NCI-H1436 treated with DMSO at 0.1 percent for 48 hours (cell line): ENCODE measurements around the gene A3GALT2.

Experiments used
- DNase-seq: peaks from one replicate; lab custom pipeline; 2025; lab: John Stamatoyannopoulos, UW

Gene A3GALT2

DNA sequence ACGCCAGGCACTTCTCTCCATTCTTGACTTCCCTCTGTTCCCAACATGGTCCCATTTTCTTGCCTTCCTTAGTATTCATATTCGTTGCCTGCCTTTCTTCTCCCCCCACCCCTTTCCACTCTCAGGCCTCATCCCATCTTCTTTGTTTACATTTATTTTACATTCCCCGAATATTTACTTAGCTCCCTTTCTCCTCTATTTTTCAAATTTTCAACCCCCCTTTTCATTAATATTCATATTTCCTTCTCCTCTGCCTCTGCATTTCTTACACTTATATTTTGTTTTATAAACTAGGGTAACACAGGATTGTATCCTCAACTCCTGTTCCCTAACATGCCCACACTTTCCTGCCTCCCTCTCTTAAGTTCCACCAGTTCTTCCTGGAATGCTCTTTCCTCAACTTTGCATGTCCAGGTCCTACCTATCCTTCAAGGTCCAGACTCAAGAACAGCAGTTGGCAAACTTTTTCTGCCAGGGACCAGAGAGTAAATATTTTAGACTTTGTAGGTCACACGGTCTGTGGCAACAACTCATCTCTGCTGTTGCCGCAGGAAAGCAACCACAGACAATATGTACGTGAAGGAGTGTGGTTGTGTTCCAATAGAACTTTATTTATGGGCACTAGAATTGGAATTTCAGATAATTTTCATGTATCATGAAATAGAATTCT, 29.8 kb upstream of the A3GALT2 start:
- no peak for DNase-seq

DNA sequence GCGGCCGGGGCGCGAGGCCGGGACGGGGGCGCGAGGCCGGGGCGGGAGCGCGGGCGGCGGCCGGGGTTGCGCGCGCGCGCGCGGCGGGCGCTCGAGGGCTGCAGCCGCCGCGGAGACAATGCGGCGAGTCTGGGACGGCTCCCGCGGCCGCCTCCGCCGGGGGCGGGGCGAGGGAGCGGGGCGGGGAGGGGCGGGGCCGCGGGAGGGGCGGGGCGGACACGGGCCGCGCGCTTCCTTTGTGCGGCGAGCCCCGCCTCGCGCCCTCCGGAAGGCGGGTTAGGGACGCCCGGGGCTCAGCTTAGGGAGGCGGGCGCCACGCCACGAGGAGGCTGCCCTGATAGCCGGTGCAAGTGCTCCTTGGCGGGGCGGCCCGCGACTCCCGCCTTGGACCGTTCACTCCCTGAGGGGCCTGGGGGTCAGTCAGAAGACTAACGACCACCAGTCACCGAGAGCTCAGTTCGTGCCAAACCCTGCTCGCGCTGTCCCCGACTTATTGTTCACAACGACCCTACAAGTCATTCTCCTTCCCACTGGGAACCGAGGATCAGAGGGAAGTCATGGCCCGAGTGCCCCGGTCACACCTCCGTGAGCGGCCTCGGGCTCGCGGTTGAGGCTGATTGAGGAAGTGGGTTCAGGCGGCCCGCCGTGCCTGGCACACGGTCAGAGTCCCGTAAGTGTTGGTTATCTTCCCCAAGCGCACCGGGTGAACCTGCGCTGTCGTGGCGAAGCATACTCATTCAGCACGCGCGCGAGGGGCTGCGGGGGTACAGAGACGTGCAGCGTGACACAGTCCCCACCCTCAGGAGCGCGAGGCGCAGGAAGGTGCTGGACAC, 29.1 kb upstream of the A3GALT2 start:
- DNase-seq, result peak; percentile 18

DNA sequence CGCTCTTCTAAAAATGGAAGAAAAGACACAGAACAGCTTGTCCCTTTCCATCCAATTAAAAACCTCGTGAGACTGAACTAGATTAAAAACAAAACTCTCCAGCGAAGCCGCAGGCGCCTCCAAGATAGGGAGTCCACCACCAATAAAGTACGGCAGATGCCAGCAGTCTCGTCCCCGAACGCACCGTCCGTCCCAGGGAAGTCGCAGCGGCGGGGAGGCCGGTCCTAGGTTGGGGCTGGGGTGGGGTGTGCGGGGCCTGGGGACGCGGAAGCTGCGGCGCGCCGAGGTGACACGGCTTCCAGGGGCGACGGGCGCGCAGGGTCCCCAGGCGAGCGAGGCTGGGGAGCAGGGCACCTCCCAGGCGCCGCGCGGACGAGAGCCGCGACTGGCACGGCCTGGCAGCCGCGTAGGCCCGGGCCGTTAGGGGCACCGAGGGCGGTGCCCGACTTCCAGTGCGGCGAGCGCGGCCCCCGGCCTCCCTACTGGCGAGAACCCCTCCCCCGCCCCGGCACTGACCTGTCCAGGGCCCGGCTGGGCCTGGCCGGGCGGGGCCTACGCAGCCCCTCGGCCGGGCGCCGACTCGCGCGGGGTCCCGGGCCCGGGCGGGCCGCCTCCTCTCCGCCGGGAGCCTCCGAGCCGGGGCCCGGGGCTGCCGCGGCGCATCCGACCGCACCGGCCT, 28.3 kb upstream of the A3GALT2 start:
- no peak for DNase-seq

DNA sequence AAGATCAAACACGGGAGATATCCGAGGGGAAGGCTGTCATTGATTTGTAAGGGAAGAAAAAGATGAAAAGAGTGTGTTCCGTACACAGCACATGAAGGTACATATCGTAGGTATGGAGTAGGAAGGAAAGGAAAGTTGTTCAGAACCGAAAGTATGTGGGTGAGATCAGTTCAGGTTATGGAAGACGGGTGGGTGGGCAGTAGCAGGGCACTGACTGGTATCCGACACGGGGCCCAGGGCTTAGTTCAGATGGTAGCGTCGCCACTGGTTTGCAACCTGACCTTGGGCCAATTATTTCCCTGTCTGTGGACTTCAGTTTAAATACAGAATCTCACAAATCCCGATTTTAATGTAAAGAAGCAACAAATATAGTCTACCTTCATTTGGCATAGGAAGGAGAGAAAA, 27.8 kb upstream of the A3GALT2 start:
- DNase-seq, result no peak

DNA sequence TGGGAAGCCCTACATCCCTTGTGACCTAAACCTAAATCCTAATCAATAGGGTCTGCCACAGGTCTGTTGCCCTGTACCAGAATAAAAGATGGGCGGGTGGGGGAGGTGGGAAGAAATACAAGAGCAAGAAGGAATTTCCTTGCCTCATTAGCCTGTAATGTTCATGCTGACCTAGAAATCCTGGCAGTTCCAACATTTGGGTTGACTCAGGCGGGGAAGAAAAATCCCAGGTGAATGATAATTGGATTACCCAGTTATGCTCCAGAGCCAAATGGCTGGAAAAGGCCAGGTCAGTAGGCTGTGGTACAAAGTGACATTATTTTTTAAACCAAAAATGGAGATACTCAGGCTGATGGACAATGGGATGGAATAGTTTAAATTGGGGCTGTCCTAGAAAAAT, 27.3 kb upstream of the A3GALT2 start:
- no peak for DNase-seq

- DNase-seq, result no peak
Measured at GRCh38 chr1:33347650-33347992, 26.7 kb upstream of the A3GALT2 start.

DNA sequence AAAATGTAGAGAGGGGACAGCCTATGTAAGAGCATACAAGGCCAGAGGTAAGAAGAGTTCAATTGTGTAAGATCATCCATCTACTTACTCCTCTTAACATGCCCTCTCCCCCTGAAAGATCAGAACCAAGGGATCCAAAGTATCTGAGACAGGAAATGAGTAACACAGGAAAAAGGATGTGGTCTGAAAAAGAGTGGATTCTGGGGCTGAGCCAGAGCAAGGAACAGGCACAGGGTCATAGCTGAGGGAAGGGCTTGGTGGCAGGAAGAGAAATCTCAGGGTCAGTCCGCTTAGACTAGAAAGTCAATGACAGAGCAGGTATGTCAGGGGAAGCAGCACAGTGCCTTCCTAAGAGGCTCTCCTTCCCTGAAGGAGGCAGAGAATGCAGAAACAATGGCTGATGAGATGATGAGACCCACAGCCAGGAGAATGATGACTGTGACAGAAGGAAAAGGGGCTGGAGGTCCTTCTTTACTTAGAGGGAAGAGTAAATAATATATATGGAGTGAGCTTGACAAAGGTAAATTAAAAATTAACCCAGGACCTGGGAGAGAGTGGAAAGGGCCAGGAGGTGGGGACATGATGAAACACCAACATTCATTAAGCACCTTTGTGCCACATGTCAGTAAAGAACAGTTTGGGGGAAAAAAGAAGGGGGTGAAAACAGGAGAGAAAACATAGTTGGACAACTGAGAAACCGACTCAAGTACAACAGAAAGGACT, 26.2 kb upstream of the A3GALT2 start:
- no peak for DNase-seq

DNA sequence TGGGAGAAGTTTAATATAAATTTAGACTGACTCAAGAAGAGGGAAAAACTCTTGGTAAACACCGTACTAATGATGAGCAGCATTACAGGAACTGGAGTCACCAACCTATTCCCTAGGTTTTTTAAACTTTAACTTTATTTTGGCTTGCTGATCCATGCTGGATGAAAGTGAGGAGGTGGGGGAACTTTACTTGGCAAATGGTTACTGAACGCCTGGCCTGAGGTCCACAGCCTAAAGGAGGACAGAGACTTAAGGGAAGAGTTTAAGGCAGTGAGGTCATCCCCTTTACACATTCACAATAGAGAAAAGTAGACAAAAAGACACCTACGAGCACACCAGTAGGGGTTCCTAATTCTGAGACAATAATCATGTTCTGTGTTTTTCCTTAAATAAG, 25.6 kb upstream of the A3GALT2 start:
- DNase-seq, result no peak

GRCh38 chr1:33344896-33345560, 24.1 kb upstream of the A3GALT2 start:
- DNase-seq, result no peak

DNA sequence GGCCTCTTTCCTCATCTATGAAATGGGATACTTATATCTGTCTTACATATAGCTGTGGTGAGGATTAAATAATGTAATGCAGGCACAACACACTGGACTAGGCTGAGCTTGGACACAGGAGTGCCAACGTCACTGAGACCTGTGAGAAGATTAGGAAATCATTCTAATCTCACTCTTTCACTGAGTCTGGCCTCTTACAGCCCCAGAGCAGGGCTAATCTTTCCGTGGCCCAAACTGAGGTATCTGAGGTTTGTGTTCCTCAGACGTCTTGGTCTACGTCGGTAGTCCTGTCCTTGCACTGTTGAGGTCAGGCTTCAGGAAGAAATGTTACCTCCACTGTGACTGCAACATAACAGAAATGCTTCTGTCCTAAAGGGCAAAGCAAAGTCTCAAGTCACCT, 22.6 kb upstream of the A3GALT2 start:
- no peak for DNase-seq

DNA sequence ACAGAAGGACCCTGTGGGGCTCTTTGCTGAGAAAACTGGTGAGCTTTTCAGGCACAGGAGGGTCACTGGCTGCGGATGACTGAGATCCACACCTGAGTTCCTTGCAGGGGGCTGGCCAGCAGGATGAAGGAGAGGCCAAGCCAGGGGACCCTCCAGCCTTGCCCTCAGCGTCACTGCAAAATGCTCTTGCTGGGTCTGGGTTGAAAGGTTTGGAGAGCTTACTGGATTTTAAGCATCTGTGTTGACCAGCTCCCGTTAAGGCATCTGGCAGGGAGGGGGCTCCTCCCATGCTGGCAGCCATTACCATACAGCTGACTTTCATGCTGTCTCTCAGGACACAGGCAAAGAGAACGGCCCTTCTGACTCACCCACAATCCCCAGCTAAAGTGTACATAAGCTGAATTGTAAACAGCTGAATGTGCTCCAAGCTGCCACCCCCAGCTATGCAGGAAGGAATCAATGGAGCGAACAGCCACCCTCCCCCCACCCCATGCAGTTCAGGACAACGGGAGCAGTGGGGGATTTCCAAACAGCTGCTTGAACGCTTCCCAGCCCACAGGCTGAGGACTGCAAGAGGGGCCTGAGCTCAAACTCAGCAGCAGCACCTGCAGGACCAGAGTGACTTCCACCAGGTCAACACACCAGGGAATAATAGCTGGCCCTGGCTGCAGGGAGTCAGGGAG, 21.3 kb upstream of the A3GALT2 start:
- peak; percentile 31 for DNase-seq

GRCh38 chr1:33341190-33341589, 20.3 kb upstream of the A3GALT2 start:
- no peak for DNase-seq

DNA sequence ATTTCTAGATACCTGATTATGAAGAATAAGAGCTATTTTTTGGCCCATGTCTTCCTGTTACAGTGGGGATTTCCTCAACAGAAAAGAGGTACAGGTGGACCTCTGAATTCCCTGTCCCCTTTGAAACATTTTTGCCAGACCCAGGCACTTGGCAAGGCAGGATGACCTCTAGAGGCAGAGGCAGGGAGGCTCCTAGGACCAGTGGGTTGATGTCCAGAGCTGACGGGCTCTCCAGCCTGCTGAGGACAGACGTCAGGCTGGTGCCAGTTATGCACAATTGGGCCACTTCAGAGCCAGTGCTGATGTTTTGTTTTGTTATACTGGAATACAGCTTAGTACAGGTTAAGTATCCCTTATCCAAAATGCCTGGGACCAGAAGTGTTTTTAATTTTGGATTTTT, 18.5 kb upstream of the A3GALT2 start:
- DNase-seq, result no peak

DNA sequence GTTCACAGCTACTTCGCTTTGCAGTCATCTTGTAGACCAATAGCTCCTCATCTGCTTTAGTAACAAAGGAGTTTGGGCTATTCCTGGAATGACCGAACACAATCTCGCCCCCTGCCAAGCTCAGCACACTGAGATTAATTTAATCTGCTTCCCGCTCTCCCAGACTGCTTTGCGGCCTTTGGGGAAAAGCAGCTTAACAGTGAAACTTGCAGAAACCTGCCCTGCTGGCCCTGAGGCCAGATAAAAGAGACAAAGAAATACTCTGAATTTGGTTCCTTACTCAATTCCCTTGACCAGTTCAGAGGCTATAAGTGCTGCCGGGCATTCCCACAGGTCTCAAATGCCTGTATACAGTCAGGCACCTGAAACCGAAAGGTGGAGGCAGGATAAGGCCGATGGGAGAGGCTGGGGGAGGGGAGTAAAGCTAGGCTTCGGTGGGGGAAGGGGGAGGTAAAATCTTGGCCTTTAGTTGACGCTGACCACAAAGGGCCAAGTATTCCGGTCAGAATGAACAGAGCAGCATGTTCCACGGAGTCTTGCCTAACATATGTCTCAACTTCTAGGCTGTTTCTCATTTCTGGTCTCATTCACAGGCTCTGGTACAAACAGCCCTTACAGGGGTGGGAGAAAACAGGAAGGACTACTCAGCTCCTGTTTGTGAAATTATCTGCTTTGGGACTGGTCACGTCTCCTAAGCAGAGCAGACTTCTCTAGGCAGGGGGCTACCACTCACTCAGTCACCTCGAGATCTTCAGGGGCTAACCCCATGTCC, 17.7 kb upstream of the A3GALT2 start:
- DNase-seq, result no peak

DNA sequence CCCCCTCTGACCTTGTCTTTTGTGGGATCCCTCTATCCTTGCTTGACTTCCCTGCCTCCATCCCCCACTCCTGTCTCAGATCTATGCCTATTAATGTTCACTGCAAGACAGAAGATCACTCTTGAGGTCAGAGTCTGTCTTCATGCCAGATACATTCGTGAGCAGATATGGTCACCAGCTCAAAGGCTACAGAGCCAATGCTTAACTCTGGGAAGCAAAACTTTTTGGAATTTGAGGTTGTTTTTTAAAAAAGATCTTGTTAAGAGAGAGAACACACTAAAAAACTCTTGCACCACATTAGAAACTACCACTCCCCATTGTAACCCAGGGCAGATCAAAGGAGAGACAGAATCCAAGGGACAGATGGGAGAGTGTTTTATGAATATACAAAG, 17.1 kb upstream of the A3GALT2 start:
- no peak for DNase-seq

GRCh38 chr1:33337441-33337840, 16.5 kb upstream of the A3GALT2 start:
- no peak for DNase-seq

- no peak for DNase-seq
Measured at GRCh38 chr1:33336580-33336979, 15.7 kb upstream of the A3GALT2 start.

DNA sequence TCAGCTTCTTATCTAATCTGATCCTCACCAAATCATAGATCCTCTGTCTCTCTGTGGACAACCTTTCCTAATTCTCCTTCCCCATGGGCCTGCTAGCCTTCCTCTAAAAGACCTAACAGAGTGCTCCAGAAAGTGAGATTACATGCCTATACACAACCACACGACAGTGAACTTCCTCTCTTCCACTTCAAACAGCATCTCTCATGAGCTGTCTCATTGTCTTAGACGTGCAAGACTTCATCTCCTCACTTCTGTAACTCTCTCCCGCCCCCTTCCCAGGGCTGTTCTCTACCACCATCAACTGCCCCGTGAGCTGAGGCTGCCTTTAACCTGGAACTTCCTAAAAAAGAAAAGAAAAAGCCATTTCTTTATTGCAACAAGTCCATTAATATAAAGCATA, 14.1 kb upstream of the A3GALT2 start:
- no peak for DNase-seq

GRCh38 chr1:33334081-33334552, 13.2 kb upstream of the A3GALT2 start:
- DNase-seq, result no peak

GRCh38 chr1:33332881-33333280, 12.0 kb upstream of the A3GALT2 start:
- no peak for DNase-seq
